ENCODE measurements around the gene PHF13. TPM values are rescaled to one million over a fixed set of nuclear protein-coding genes. Genes with fewer than 3 reads are reported as not detected.
"Not testable (repeated sequence)": the region's sequence is repeated elsewhere in the genome, so short reads cannot be mapped to it uniquely, and the experiment has no call there.

The PHF13 gene
- total and polyA plus RNA-seq, 8 donors = 4.0 to 8.3 (median 4.8) TPM

DNA sequence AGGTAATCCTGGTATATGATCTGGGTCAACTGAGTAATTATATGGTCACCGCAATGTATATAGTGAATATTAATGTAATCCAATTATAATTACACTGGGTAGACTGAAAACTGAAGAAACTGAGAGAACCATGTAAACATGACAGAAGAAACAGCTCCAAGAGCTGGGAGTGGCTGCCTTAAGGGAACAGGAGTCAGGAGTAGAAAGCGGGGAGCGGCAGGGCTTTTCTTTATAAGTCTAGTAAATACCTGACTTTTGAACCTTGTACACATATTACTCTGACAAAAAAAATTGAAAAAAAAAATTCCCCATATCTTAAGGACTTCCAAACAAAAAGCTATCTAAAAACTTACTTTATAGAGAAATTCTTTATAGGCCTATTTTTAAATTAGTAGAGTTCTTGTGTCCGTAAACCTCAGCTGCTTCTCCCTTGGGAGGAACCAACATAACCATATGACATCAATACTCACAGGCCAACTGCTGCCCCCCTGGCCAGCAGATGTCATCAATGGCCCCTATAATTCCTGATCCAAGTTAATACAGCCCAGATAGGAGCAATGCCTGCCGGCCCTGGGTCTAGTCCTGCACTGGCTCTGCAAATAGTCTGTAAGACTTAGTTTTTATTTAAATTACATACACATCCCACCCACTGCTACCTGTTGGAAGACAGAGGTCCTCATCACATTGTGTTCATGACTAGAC, 45.0 kb downstream of the PHF13 start:
- no peak for FAIRE-seq
- no peaks in the 10 kb centered on the region for H3K27me3 ChIP-seq
- TF ChIP-seq, protein P1, sequence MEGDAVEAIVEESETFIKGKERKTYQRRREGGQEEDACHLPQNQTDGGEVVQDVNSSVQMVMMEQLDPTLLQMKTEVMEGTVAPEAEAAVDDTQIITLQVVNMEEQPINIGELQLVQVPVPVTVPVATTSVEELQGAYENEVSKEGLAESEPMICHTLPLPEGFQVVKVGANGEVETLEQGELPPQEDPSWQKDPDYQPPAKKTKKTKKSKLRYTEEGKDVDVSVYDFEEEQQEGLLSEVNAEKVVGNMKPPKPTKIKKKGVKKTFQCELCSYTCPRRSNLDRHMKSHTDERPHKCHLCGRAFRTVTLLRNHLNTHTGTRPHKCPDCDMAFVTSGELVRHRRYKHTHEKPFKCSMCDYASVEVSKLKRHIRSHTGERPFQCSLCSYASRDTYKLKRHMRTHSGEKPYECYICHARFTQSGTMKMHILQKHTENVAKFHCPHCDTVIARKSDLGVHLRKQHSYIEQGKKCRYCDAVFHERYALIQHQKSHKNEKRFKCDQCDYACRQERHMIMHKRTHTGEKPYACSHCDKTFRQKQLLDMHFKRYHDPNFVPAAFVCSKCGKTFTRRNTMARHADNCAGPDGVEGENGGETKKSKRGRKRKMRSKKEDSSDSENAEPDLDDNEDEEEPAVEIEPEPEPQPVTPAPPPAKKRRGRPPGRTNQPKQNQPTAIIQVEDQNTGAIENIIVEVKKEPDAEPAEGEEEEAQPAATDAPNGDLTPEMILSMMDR (IDR thresholded peaks at IDR 0.05) = no peak
- peaks cover 0 to 3% (median 0%) of the 10 kb centered on the region in 3 donors for H3K36me3 ChIP-seq
- WGBS, 2 donors = 89 to 95% methylated on average over 5 of the region's 5 CpGs
- H3K4me3 ChIP-seq = no peak overlapping the region
- H3K9me3 ChIP-seq = no peaks in the 10 kb centered on the region
- ATAC-seq = no peak
- DNase-seq = no peak
- H3K4me1 ChIP-seq = no peaks in the 10 kb centered on the region
- H3K27ac ChIP-seq = no peak overlapping the region
- intact Hi-C loops (cut with DNase I) = no loop called here

DNA sequence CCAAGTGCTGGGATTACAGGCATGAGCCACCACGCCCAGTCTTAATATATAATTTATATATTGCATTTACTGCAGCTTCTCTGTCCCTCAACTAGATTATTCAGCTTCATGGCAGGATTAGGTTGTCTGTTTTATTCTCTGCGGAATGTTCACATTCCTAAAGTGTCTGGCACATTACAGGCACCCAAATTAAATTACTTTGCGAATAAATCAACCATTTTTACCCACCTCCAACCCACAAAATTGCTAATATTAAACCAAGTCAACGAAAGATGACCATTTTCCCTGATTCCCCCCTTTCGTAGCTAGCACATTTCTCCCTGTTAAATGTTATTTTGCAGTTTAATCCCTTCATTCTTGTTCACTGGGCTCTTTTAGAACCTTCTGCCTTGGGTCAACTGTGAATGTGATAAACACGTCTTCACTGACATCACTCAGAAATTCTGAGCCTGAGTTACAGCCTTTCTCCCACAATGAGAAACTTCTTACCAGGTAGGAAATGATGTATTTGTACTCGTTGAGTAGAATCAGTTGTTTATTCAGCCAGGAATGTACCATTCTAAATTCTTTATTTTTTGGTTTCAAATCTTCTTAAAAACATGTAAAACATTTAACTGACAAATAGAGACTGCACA, 47.0 kb downstream of the PHF13 start:
- FAIRE-seq (no peak), ATAC-seq (no peak)
- intact Hi-C loops (cut with DNase I) = no loop called here

GRCh38 chr1:6662468-6662867, 48.9 kb downstream of the PHF13 start:
- intact Hi-C loops (cut with DNase I); H3K27me3 ChIP-seq; H3K4me1 ChIP-seq; DNase-seq; H3K27ac ChIP-seq; FAIRE-seq; ATAC-seq; H3K4me3 ChIP-seq; H3K9me3 ChIP-seq: not testable (repeated sequence)
- 97 to 99% methylated on average over 7 of the region's 7 CpGs for WGBS, 2 donors
- peaks cover 0 to 12% (median 0%) of the 10 kb centered on the region in 3 donors for H3K36me3 ChIP-seq

More for the DNA sequence above, 47.0 kb downstream of the PHF13 start:
- H3K27me3 ChIP-seq = no peaks in the 10 kb centered on the region
- H3K9me3 ChIP-seq = no peaks in the 10 kb centered on the region
- H3K27ac ChIP-seq = no peak overlapping the region
- WGBS, 2 donors = 85 to 86% methylated on average over 7 of the region's 7 CpGs
- DNase-seq = no peak
- no peak overlapping the region for H3K4me3 ChIP-seq
- H3K4me1 ChIP-seq = no peaks in the 10 kb centered on the region
- TF ChIP-seq, protein P1 (IDR thresholded peaks at IDR 0.05) = no peak
- H3K36me3 ChIP-seq = no peaks in the 10 kb centered on the region

GRCh38 chr1:6666696-6667095, 53.2 kb downstream of the PHF13 start:
- no peak for FAIRE-seq
- H3K36me3 ChIP-seq = peaks cover 0 to 17% (median 0%) of the 10 kb centered on the region in 3 donors
- intact Hi-C loops (cut with DNase I) = no loop called here
- H3K4me3 ChIP-seq = no peak overlapping the region
- TF ChIP-seq, protein P1 (IDR thresholded peaks at IDR 0.05) = no peak
- ATAC-seq = no peak
- no peak overlapping the region for H3K27ac ChIP-seq
- H3K9me3 ChIP-seq = no peaks in the 10 kb centered on the region
- no peak for DNase-seq
- H3K27me3 ChIP-seq = no peaks in the 10 kb centered on the region
- WGBS, 2 donors = 89 to 90% methylated on average over 5 of the region's 5 CpGs
- H3K4me1 ChIP-seq = no peaks in the 10 kb centered on the region

DNA sequence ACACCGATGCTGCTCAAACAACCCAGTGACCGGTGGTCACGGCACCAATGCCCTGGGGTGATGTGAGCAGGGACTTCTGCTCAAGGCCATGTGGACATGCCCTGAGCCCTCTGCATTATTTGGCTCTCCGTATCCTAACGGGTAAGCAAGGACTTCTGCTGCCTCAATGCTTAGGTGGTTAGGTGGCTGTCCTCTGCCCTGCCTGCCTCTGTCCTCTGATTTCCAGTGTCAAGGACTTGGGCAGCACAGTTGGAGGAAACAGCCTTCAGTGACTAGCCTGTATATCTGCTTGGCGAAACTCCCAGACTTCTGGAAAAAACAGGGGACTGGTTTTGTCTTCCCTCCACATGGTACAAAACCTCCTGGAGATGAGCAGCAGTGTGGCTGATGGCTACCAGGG, 53.6 kb downstream of the PHF13 start:
- H3K9me3 ChIP-seq = no peaks in the 10 kb centered on the region
- H3K27me3 ChIP-seq = no peaks in the 10 kb centered on the region
- 89 to 91% methylated on average over 6 of the region's 6 CpGs for WGBS, 2 donors
- peaks cover 0 to 17% (median 0%) of the 10 kb centered on the region in 3 donors for H3K36me3 ChIP-seq
- H3K4me3 ChIP-seq = no peak overlapping the region
- DNase-seq (no peak), FAIRE-seq (no peak), ATAC-seq (no peak)
- TF ChIP-seq, protein P1 (IDR thresholded peaks at IDR 0.05) = no peak
- no peaks in the 10 kb centered on the region for H3K4me1 ChIP-seq
- no peak overlapping the region for H3K27ac ChIP-seq
- intact Hi-C loops (cut with DNase I) = no loop called here
